ENCODE measurements around the gene TRPV6.

GRCh38 chr7:142878315-142878714 lies 7.2 kb downstream of the TRPV6 start:
- TF ChIP-seq CTCF (conservative IDR thresholded peaks at IDR 0.05; ENCODE audit: low read depth, low read length) (no peak), POLR2A (IDR thresholded peaks at IDR 0.05; ENCODE audit: low read depth, low read length) (no peak), SMC3 (IDR thresholded peaks at IDR 0.05; ENCODE audit: low read depth, low read length) (no peak), CEBPB (IDR thresholded peaks at IDR 0.05; ENCODE audit: low read depth, low read length) (no peak), NFE2L2 (IDR thresholded peaks at IDR 0.05; ENCODE audit: low read depth, low read length) (no peak), USF2 (IDR thresholded peaks at IDR 0.05; ENCODE audit: low read depth, low read length) (no peak), BHLHE40 (IDR thresholded peaks at IDR 0.05; ENCODE audit: low read depth, low read length) (no peak), RCOR1 (IDR thresholded peaks at IDR 0.05; ENCODE audit: insufficient replicate concordance, low read length) (no peak)
